ENCODE results near the gene IFT88. TPM values are rescaled to one million over a fixed set of nuclear protein-coding genes. Genes with fewer than 3 reads are reported as not detected.

Gene IFT88
- total and polyA plus RNA-seq, 9 of the 15 experiments (the other 6 are each of a cell fraction or from before 2014, with no cell fraction given) = 8.3 to 13.5 (median 10.0) TPM

GRCh38 chr13:20608438-20609020 is 41.6 kb downstream of the IFT88 start (continued):
- TF ChIP-seq BCLAF1 (IDR thresholded peaks at IDR 0.05; ENCODE audit: borderline replicate concordance in 1 of 2, control insufficient read depth in 1 of 2, low read depth in 2 of 2, low read length in 1 of 2) (no peak), ATF7 (IDR thresholded peaks at IDR 0.05) (no peak)

GRCh38 chr13:20609145-20609544 is 42.2 kb downstream of the IFT88 start:
- Histone ChIP-seq H2AFZ (ENCODE audit: low read depth, low read length) (no peak overlapping the region), H3K27ac (ENCODE audit: extremely low read depth, low read depth, low read length) (no peak overlapping the region), H3K9me3 (replicated peaks; ENCODE audit: control insufficient read depth, insufficient read depth, low read depth, low read length) (no peaks in the 10 kb centered on the region), H3K27me3 (ENCODE audit: control insufficient read depth in 2 of 2, insufficient read depth in 2 of 2, low read length in 2 of 2) (no peaks in the 10 kb centered on the region), H3K4me3 (no peak overlapping the region), H3K9me1 (ENCODE audit: control insufficient read depth, insufficient read depth, low read length) (no peaks in the 10 kb centered on the region), H3K4me1 (replicated peaks in 1 of 2; ENCODE audit: control insufficient read depth in 2 of 2, insufficient read depth in 2 of 2, low read length in 2 of 2) (no peaks in the 10 kb centered on the region; a peak in 2 of 5 replicates), H3K9ac (ENCODE audit: insufficient read depth in 1 of 2, low read depth in 2 of 2, low read length in 2 of 2) (no peak overlapping the region), H4K20me1 (replicated peaks; ENCODE audit: control insufficient read depth, insufficient read depth, low read length) (no peaks in the 10 kb centered on the region), H3K4me2 (ENCODE audit: insufficient read depth, low read length) (no peak overlapping the region), H3K79me2 (ENCODE audit: control insufficient read depth, insufficient read depth, low read length) (no peaks in the 10 kb centered on the region), H3K36me3 (ENCODE audit: control insufficient read depth, insufficient read depth, low read length) (no peaks in the 10 kb centered on the region; the same call in 2 of the 3 replicates)
- POLR2A ChIA-PET = interaction anchor here (1.4 kb wide), 1 partner anchor 15 kb away, joined by 4 read pairs; no protein-coding TSS in a partner anchor
- intact Hi-C loops (cut with micrococcal nuclease) (no loop called here), in situ Hi-C loops (cut with MboI) (no loop called here)
- 68% methylated on average over 6 of the region's 6 CpGs for WGBS (ENCODE audit: insufficient coverage, low coverage, missing lambda C conversion rate)
- ATAC-seq (no peak), FAIRE-seq (no peak), DNase-seq (ENCODE audit: extremely low read depth in 1 of 4, low spot score in 3 of 4) (no peak)
- no TSS peak for BruUV-seq (replicated peaks)
- CTCF ChIA-PET (ENCODE audit: low intra/inter-chr PET ratio) = no interaction called here
- TF ChIP-seq ELF2 (CRISPR knock-in tag; IDR thresholded peaks at IDR 0.05) (no peak), TAF7 (tag; IDR thresholded peaks at IDR 0.05) (no peak), ZBTB26 (CRISPR knock-in tag; IDR thresholded peaks at IDR 0.05) (no peak), ARID2 (IDR thresholded peaks at IDR 0.05) (no peak), MAFK (IDR thresholded peaks at IDR 0.05; ENCODE audit: low read length) (no peak), THRAP3 (IDR thresholded peaks at IDR 0.05; ENCODE audit: borderline replicate concordance) (no peak), TGIF2 (CRISPR knock-in tag; IDR thresholded peaks at IDR 0.05) (no peak), ZNF274 (IDR thresholded peaks at IDR 0.05; ENCODE audit: borderline replicate concordance, low read depth, low read length) (no peak), MED1 (CRISPR knock-in tag; IDR thresholded peaks at IDR 0.05; ENCODE audit: borderline replicate concordance) (no peak), RBM25 (IDR thresholded peaks at IDR 0.05; ENCODE audit: low read depth, low read length, severe bottlenecking) (no peak), CSDE1 (IDR thresholded peaks at IDR 0.05) (no peak)

Measured in K562 (cell line).